K562 (cell line): ENCODE results near the gene OAT. TPM values are rescaled to one million over a fixed set of nuclear protein-coding genes. Genes with fewer than 3 reads are reported as not detected.

Source experiments
- ATAC-seq: fragments of 200-7000 bp; cut with Tn5 transposase; 3 replicates; pipeline ENCODE4 v1.9.1; 2020; ENCODE audit warnings: moderate library complexity
- BruUV-seq: library from RNA; stranded (reverse); fragments of 400-500 nt; replicated peaks from 2 replicates; lab custom pipeline; 2021; lab: Mats Ljungman, UMichigan
- CTCF ChIA-PET: fragments of 300-600 bp; formaldehyde crosslinking; extraction: SDS; loops from one replicate; lab custom pipeline; 2021; ENCODE audit warnings: low intra/inter-chr PET ratio; lab: Yijun Ruan, JAX
- POLR2A ChIA-PET: fragments of 300-600, 350-650 bp; sonication (Branson Sonifier 250); formaldehyde crosslinking; extraction: SDS; loops from one replicate; lab custom pipeline; 2021; ENCODE audit warnings: antibody characterized with exemption, inconsistent platforms; lab: Yijun Ruan, JAX
- DNase-seq, 4 experiments: peaks; one replicate each; pipeline versions ENCODE4 v3.0.0 to v3.0.0-alpha.2; 2011 to 2018; ENCODE audit warnings: low spot score in 3 of 4, mixed read lengths in 3 of 4; ENCODE audit errors: extremely low read depth in 1 of 4
- FAIRE-seq: peaks from 2 replicates; lab custom pipeline; 2011; peaks lifted over from hg19 to GRCh38; lab: Jason Lieb, UNC
- H2AFZ ChIP-seq: 2 replicates; pipeline ENCODE4 v1.6.0; 2011; ENCODE audit warnings: low read depth, low read length, control low read depth, inconsistent platforms
- H3K27ac ChIP-seq: fragments of 200-600 bp; 3 replicates; pipeline ENCODE4 v1.8.0; 2011; ENCODE audit warnings: low read depth, mild to moderate bottlenecking, control low read depth, inconsistent platforms, low read length, moderate library complexity, mixed read lengths; ENCODE audit errors: extremely low read depth
- H3K27me3 ChIP-seq, 2 experiments: fragments of 300-600 bp in 1 of 2; 2 replicates in 1 of 2; 3 replicates in 1 of 2; pipeline versions ENCODE4 v1.6.0 to v1.8.0; 2011; ENCODE audit warnings: inconsistent platforms in 2 of 2, low read length in 2 of 2, mild to moderate bottlenecking in 1 of 2, mixed read lengths in 1 of 2, moderate library complexity in 1 of 2; ENCODE audit not compliant: control insufficient read depth in 2 of 2, insufficient read depth in 2 of 2
- H3K36me3 ChIP-seq: fragments of 300-600 bp; 3 replicates; pipeline ENCODE4 v1.8.0; 2011; ENCODE audit warnings: mild to moderate bottlenecking, low read length, inconsistent platforms; ENCODE audit not compliant: control insufficient read depth, insufficient read depth
- H3K4me1 ChIP-seq, 2 experiments: fragments of 200-600 bp in 1 of 2; replicated peaks in 1 of 2; 2 replicates in 1 of 2; 3 replicates in 1 of 2; pipeline versions ENCODE4 v1.5.1 to v1.8.0; 2011; ENCODE audit warnings: inconsistent platforms in 2 of 2, low read length in 2 of 2, mild to moderate bottlenecking in 1 of 2, mixed read lengths in 1 of 2, moderate library complexity in 1 of 2; ENCODE audit not compliant: control insufficient read depth in 2 of 2, insufficient read depth in 2 of 2
- H3K4me2 ChIP-seq: 2 replicates; pipeline ENCODE4 v1.6.1; 2011; ENCODE audit warnings: low read length, control low read depth, inconsistent platforms, mixed read lengths; ENCODE audit not compliant: insufficient read depth
- H3K4me3 ChIP-seq: fragments of 200-600 bp; sonication (generic), shearing (Covaris generic); 2 replicates; pipeline ENCODE4 v1.5.1; 2016; ENCODE audit warnings: control low read depth, inconsistent platforms
- H3K79me2 ChIP-seq: fragments of 200-600 bp; 3 replicates; pipeline ENCODE4 v1.8.0; 2011; ENCODE audit warnings: low read length, inconsistent platforms; ENCODE audit not compliant: control insufficient read depth, insufficient read depth
- H3K9ac ChIP-seq, 2 experiments: 2 replicates each; pipeline versions ENCODE4 v1.6.0 to v1.6.1; 2011; ENCODE audit warnings: low read depth in 2 of 2, low read length in 2 of 2, control low read depth in 1 of 2, inconsistent platforms in 1 of 2, mild to moderate bottlenecking in 1 of 2, mixed read lengths in 1 of 2; ENCODE audit not compliant: insufficient read depth in 1 of 2
- H3K9me1 ChIP-seq: one replicate; pipeline ENCODE4 v1.6.0; 2011; ENCODE audit warnings: inconsistent platforms, mild to moderate bottlenecking, low read length, moderate library complexity; ENCODE audit not compliant: control insufficient read depth, insufficient read depth
- H3K9me3 ChIP-seq: replicated peaks from 2 replicates; pipeline ENCODE4 v1.5.1; 2011; ENCODE audit warnings: low read depth, low read length, inconsistent platforms; ENCODE audit not compliant: control insufficient read depth, insufficient read depth
- H4K20me1 ChIP-seq: replicated peaks from 2 replicates; pipeline ENCODE4 v1.6.1; 2011; ENCODE audit warnings: low read length, inconsistent platforms, mixed read lengths; ENCODE audit not compliant: control insufficient read depth, insufficient read depth
- PCBP1 ChIP-seq: fragments of 200-400 bp; formaldehyde crosslinking; IDR thresholded peaks from 2 replicates; pipeline ENCODE4 v1.6.1; 2018; ENCODE audit warnings: mild to moderate bottlenecking, low read depth, low read length; ENCODE audit not compliant: poor library complexity, severe bottlenecking
- RFX1 ChIP-seq: fragments of 450-650 bp; IDR thresholded peaks from 2 replicates; pipeline ENCODE4 v1.6.1; 2016; ENCODE audit warnings: mild to moderate bottlenecking, moderate library complexity
- SAFB ChIP-seq: fragments of 200-400 bp; formaldehyde crosslinking; IDR thresholded peaks from 2 replicates; pipeline ENCODE4 v1.6.1; 2017; ENCODE audit warnings: low read depth, low read length, borderline replicate concordance
- ZFP36 ChIP-seq: fragments of 150-350 bp; IDR thresholded peaks from 2 replicates; pipeline ENCODE4 v1.6.1; 2018; ENCODE audit warnings: low read length, low read depth; ENCODE audit not compliant: partially characterized antibody
- WGBS: fragments of 100-300 bp; shearing (Covaris generic); methylation state at CpG from one replicate; pipeline ENCODE4 v1.1.6; 2016; ENCODE audit warnings: low coverage, mixed read lengths; ENCODE audit not compliant: insufficient coverage; ENCODE audit errors: missing lambda C conversion rate; 5-methylcytosine and 5-hydroxymethylcytosine counted together
- in situ Hi-C: fragments of 300-500 bp; cut with MboI; formaldehyde crosslinking; loops from 4 replicates; pipeline ENCODE4 v1.15.0; 2018; ENCODE audit warnings: inconsistent platforms, mixed read lengths
- intact Hi-C: fragments of 100-400 bp; cut with micrococcal nuclease; formaldehyde crosslinking; loops from 2 replicates; pipeline ENCODE4 v1.14.2; 2022
- polyA plus RNA-seq, 8 experiments: library from polyadenylated mRNA; depleted of rRNA in 4 of 8; stranded (reverse) in 5 of 8; unstranded in 3 of 8; fragments of >200 nt; fragmentation: Nextera tagmentation in 2 of 8; fragmentation: Illumina TruSeq in 1 of 8; extraction: Ambion mirVana in 2 of 8; extraction: Trizol in 1 of 8; gene quantifications; 2 replicates each; pipeline versions ENCODE4 v1.2.1 to v1.2.3, GENCODE V29; 2011 to 2014; ENCODE audit warnings: inconsistent platforms in 1 of 8, missing spikeins in 1 of 8
- total RNA-seq, 7 experiments: library from RNA; depleted of rRNA in 6 of 7; stranded (reverse); fragments of >200 nt in 6 of 7; fragmentation: Illumina TruSeq in 2 of 7; extraction: Trizol in 2 of 7; gene quantifications; 2 replicates each; pipeline versions ENCODE4 v1.2.1 to v1.2.3, GENCODE V29; 2011 to 2021; ENCODE audit warnings: low replicate concordance in 1 of 7
- TF ChIP-seq, protein P1 (sequence below): fragments of 250-450 bp; sonication (Bioruptor Pico); IDR thresholded peaks from 2 replicates; pipeline ENCODE4 v1.8.0; 2021; ENCODE audit warnings: borderline replicate concordance, mild to moderate bottlenecking, moderate library complexity; ENCODE audit not compliant: poor library complexity, severe bottlenecking
- TF ChIP-seq, protein P2 (sequence below): sonication (generic); formaldehyde crosslinking; IDR thresholded peaks from 2 replicates; pipeline ENCODE4 v1.8.0; 2022; ENCODE audit warnings: missing genetic modification reagents, mild to moderate bottlenecking, borderline replicate concordance

OAT gene
- total and polyA plus RNA-seq, 9 of the 15 experiments (the other 6 are each of a cell fraction or from before 2014, with no cell fraction given): 100 to 312 (median 163) TPM

DNA sequence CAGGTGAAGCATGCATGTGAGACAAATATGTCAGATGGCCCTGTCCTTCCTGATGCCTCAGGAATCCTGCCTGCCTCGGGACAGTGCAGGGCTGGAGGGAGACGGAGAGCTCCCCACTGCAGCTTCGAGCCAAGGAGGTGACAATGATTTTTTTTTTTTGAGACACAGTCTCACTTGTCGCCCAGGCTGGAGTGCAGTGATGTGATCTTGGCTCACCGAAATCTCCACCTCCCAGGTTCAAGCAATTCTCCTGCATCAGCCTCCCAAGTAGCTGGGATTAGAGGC lies 68.8 kb downstream of the OAT start (continued):
- TF ChIP-seq, protein P1, sequence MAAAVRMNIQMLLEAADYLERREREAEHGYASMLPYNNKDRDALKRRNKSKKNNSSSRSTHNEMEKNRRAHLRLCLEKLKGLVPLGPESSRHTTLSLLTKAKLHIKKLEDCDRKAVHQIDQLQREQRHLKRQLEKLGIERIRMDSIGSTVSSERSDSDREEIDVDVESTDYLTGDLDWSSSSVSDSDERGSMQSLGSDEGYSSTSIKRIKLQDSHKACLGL: no peak
- TF ChIP-seq PCBP1 (no peak), ZFP36 (no peak)
- TF ChIP-seq, protein P2, sequence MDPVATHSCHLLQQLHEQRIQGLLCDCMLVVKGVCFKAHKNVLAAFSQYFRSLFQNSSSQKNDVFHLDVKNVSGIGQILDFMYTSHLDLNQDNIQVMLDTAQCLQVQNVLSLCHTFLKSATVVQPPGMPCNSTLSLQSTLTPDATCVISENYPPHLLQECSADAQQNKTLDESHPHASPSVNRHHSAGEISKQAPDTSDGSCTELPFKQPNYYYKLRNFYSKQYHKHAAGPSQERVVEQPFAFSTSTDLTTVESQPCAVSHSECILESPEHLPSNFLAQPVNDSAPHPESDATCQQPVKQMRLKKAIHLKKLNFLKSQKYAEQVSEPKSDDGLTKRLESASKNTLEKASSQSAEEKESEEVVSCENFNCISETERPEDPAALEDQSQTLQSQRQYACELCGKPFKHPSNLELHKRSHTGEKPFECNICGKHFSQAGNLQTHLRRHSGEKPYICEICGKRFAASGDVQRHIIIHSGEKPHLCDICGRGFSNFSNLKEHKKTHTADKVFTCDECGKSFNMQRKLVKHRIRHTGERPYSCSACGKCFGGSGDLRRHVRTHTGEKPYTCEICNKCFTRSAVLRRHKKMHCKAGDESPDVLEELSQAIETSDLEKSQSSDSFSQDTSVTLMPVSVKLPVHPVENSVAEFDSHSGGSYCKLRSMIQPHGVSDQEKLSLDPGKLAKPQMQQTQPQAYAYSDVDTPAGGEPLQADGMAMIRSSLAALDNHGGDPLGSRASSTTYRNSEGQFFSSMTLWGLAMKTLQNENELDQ (CRISPR knock-in tag): no peak

GRCh38 chr10:124349231-124349995 lies 69.3 kb downstream of the OAT start:
- POLR2A ChIA-PET: no interaction called here

More at GRCh38 chr10:124349231-124349995, 69.3 kb downstream of the OAT start:
- intact Hi-C loops: no loop called here
- H2AFZ ChIP-seq: no peak overlapping the region
- H3K9ac ChIP-seq: peak overlapping the region in 1 of 2 experiments; percentile 17; a peak in 1 of 4 replicates
- H4K20me1 ChIP-seq: no peaks in the 10 kb centered on the region
- H3K27ac ChIP-seq: no peak overlapping the region
- FAIRE-seq (no peak), ATAC-seq (no peak; the same call in 2 of the 3 replicates), DNase-seq (no peak)
- H3K4me2 ChIP-seq: no peak overlapping the region
- H3K4me3 ChIP-seq: no peak overlapping the region
- no TSS peak for BruUV-seq
- H3K9me1 ChIP-seq: no peaks in the 10 kb centered on the region
- TF ChIP-seq SAFB: no peak
- no peak for TF ChIP-seq RFX1
- H3K79me2 ChIP-seq: no peaks in the 10 kb centered on the region
- H3K4me1 ChIP-seq: peaks cover 0 to 3% of the 10 kb centered on the region in 2 experiments; a peak in 2 of 5 replicates
- H3K9me3 ChIP-seq: no peaks in the 10 kb centered on the region
- CTCF ChIA-PET: no interaction called here
- in situ Hi-C loops: no loop called here
- H3K27me3 ChIP-seq: peaks cover 0 to 53% of the 10 kb centered on the region in 2 experiments; a peak in 2 of 5 replicates
- no peaks in the 10 kb centered on the region for H3K36me3 ChIP-seq
- 3% methylated on average over 8 of the region's 16 CpGs for WGBS
